ENCODE results near the gene LVRN. TPM values are rescaled to one million over a fixed set of nuclear protein-coding genes. Genes with fewer than 3 reads are reported as not detected.

The LVRN gene
- total and polyA plus RNA-seq, 2 of the 13 experiments (the other 11 are each of a cell fraction or from before 2014, with no cell fraction given) = 0.09 to 0.20 TPM

GRCh38 chr5:116062352-116062751, 100.1 kb downstream of the LVRN start:
- intact Hi-C loops (cut with micrococcal nuclease; ENCODE audit: unreplicated experiment) = loop anchor here (10.0 kb wide), 1 partner anchor 758 kb away; no protein-coding TSS in a partner anchor
- CTCF ChIA-PET (ENCODE audit: low intra/inter-chr PET ratio, low total read pairs) = no interaction called here
- in situ Hi-C loops (cut with HindIII; ENCODE audit: extremely low pct_ligation_motif_present, low pct_unique_long_range_greater_than_20kb) = loop anchor here (25.0 kb wide), 2 partner anchors 225 to 750 kb away; partner anchors contain the start of genes AP3S1 and ATG12

GRCh38 chr5:116063950-116064349, 101.7 kb downstream of the LVRN start:
- H3K36me3 ChIP-seq (replicated peaks in 1 of 2; ENCODE audit: control insufficient read depth in 1 of 2, insufficient read depth in 2 of 2, low read length in 2 of 2) = no peaks in the 10 kb centered on the region
- no peaks in the 10 kb centered on the region for H3K4me1 ChIP-seq (ENCODE audit: insufficient read depth, low read length)
- H3K27me3 ChIP-seq (ENCODE audit: control insufficient read depth in 1 of 2, insufficient read depth in 2 of 2, low read length in 2 of 2) = no peaks in the 10 kb centered on the region
- H3K9ac ChIP-seq (ENCODE audit: insufficient read depth, low read depth, low read length) = no peak overlapping the region
- H3K4me2 ChIP-seq (ENCODE audit: low read depth, low read length) = no peak overlapping the region
- DNase-seq (ENCODE audit: low spot score) (no peak), FAIRE-seq (no peak), ATAC-seq (no peak)
- no peak overlapping the region for H3K4me3 ChIP-seq (replicated peaks in 1 of 3; ENCODE audit: insufficient read depth in 1 of 3, low read depth in 2 of 3, low read length in 3 of 3)
- 39% methylated on average over 3 of the region's 3 CpGs for WGBS (ENCODE audit: low lambda C conversion rate)
- POLR2A ChIA-PET = no interaction called here
- no TSS peak for BruUV-seq (replicated peaks)
- no peaks in the 10 kb centered on the region for H3K79me2 ChIP-seq (ENCODE audit: insufficient read depth, low read length)
- CTCF ChIA-PET (ENCODE audit: low intra/inter-chr PET ratio, low total read pairs) = no interaction called here
- no peak overlapping the region for H3K27ac ChIP-seq (ENCODE audit: extremely low read length, insufficient read depth, low read length)
- no peak for TF ChIP-seq ZNF562 (CRISPR knock-in tag; IDR thresholded peaks at IDR 0.05; ENCODE audit: borderline replicate concordance)
- no peak for TF ChIP-seq LBX2 (CRISPR knock-in tag; IDR thresholded peaks at IDR 0.05; ENCODE audit: borderline replicate concordance)
- TF ChIP-seq SNAI1 (CRISPR knock-in tag; IDR thresholded peaks at IDR 0.05; ENCODE audit: borderline replicate concordance) = no peak
- no peak for TF ChIP-seq SRSF4 (IDR thresholded peaks at IDR 0.05; ENCODE audit: low read depth, low read length, poor library complexity, severe bottlenecking)
- TF ChIP-seq ZMAT5 (CRISPR knock-in tag; IDR thresholded peaks at IDR 0.05; ENCODE audit: borderline replicate concordance, low read depth) = no peak
- no peaks in the 10 kb centered on the region for H4K20me1 ChIP-seq (ENCODE audit: insufficient read depth, low read length)
- H3K9me3 ChIP-seq (ENCODE audit: low read length) = no peaks in the 10 kb centered on the region
- in situ Hi-C loops (cut with HindIII; ENCODE audit: extremely low pct_ligation_motif_present, low pct_unique_long_range_greater_than_20kb) (loop anchor here (25.0 kb wide), 2 partner anchors 227 to 752 kb away; partner anchors contain the start of genes AP3S1 and ATG12), intact Hi-C loops (cut with micrococcal nuclease; ENCODE audit: unreplicated experiment) (loop anchor here (10.0 kb wide), 1 partner anchor 759 kb away; no protein-coding TSS in a partner anchor)
- H2AFZ ChIP-seq (ENCODE audit: low read length) = no peak overlapping the region

More at GRCh38 chr5:116062352-116062751, 100.1 kb downstream of the LVRN start:
- POLR2A ChIA-PET = no interaction called here
- no peaks in the 10 kb centered on the region for H4K20me1 ChIP-seq (ENCODE audit: insufficient read depth, low read length)
- no peaks in the 10 kb centered on the region for H3K36me3 ChIP-seq (replicated peaks in 1 of 2; ENCODE audit: control insufficient read depth in 1 of 2, insufficient read depth in 2 of 2, low read length in 2 of 2)
- H3K9me3 ChIP-seq (ENCODE audit: low read length) = no peaks in the 10 kb centered on the region
- no peak overlapping the region for H3K9ac ChIP-seq (ENCODE audit: insufficient read depth, low read depth, low read length)
- no peaks in the 10 kb centered on the region for H3K4me1 ChIP-seq (ENCODE audit: insufficient read depth, low read length)
- H3K4me3 ChIP-seq (replicated peaks in 1 of 3; ENCODE audit: insufficient read depth in 1 of 3, low read depth in 2 of 3, low read length in 3 of 3) = no peak overlapping the region
- H3K27ac ChIP-seq (ENCODE audit: extremely low read length, insufficient read depth, low read length) = no peak overlapping the region
- ATAC-seq = no peak
- 24% methylated on average over 2 of the region's 2 CpGs for WGBS (ENCODE audit: low lambda C conversion rate)
- H3K79me2 ChIP-seq (ENCODE audit: insufficient read depth, low read length) = no peaks in the 10 kb centered on the region
- no TSS peak for BruUV-seq (replicated peaks)
- no peak for FAIRE-seq
- no peak overlapping the region for H3K4me2 ChIP-seq (ENCODE audit: low read depth, low read length)
- 0 out of 5 replicates have a peak, but pooled peaks cover 0 to 2% of the 10 kb centered on the region in 2 experiments for H3K27me3 ChIP-seq (ENCODE audit: control insufficient read depth in 1 of 2, insufficient read depth in 2 of 2, low read length in 2 of 2)
- TF ChIP-seq ZNF232 (CRISPR knock-in tag; IDR thresholded peaks at IDR 0.05; ENCODE audit: borderline replicate concordance) = no peak
- no peak for TF ChIP-seq PAF1 (CRISPR knock-in tag; IDR thresholded peaks at IDR 0.05)
- TF ChIP-seq HCFC1 (IDR thresholded peaks at IDR 0.05; ENCODE audit: low read depth, low read length) = no peak
- no peak for TF ChIP-seq NBN (conservative IDR thresholded peaks at IDR 0.05)
- TF ChIP-seq GFI1 (CRISPR knock-in tag; IDR thresholded peaks at IDR 0.05; ENCODE audit: borderline replicate concordance) = no peak
- no peak for TF ChIP-seq CCAR2 (optimal IDR thresholded peaks at IDR 0.05; ENCODE audit: low read depth, low read length)
- TF ChIP-seq FOXK2 (IDR thresholded peaks at IDR 0.05) = no peak
- no peak for TF ChIP-seq NCOR1 (IDR thresholded peaks at IDR 0.05; ENCODE audit: borderline replicate concordance, low read length)
- TF ChIP-seq ZNF740 (CRISPR knock-in tag; IDR thresholded peaks at IDR 0.05) = no peak
- TF ChIP-seq MATR3 (CRISPR knock-in tag; IDR thresholded peaks at IDR 0.05) = no peak
- TF ChIP-seq ZNF790 (CRISPR knock-in tag; IDR thresholded peaks at IDR 0.05; ENCODE audit: borderline replicate concordance) = no peak
- DNase-seq (ENCODE audit: low spot score) = peak; percentile 6
- no peak overlapping the region for H2AFZ ChIP-seq (ENCODE audit: low read length)
